ENCODE measurements around the gene ZIC5. TPM values are rescaled to one million over a fixed set of nuclear protein-coding genes. Genes with fewer than 3 reads are reported as not detected.
A peak's percentile ranks its signal among the peaks of the same experiment; 100 is the strongest.

Gene ZIC5
- total and polyA plus RNA-seq, 9 of the 15 experiments (the other 6 are each of a cell fraction or from before 2014, with no cell fraction given), result 0.57 to 2.0 (median 1.1) TPM

DNA sequence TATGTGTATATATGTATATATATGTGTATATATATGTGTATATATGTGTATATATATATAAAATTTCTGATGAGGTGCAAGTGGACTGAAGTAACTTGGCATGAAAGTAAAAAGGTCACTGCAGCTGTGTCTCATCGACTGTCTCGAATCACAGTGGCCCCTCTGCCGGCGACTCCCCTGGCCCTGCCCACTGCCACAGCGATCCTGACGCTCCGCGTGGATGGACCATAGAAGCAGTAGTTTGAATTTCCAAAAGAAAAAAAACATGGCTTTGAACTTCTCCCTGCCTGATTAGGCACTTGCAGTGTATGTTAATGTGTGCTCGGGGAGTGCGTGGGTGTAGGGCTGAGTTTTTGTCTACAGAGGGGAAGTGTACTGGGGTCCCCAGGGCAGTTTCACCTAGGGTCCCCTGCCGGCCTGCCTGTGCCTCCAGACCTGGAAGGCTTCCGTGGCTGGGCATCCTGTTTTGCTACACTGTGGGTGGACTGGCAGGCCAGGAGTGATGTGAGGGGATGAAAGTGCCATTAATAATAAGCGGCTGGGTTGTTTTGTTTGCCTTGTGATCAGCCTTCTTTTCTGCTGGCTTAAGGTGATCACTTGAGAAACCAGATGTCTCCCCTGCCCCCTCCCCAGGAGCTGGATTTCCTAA lies 10.8 kb downstream of the ZIC5 start:
- Histone ChIP-seq H3K9me3 (replicated peaks; ENCODE audit: control insufficient read depth, insufficient read depth, low read depth, low read length) (no peaks in the 10 kb centered on the region), H3K27ac (ENCODE audit: extremely low read depth, low read depth, low read length) (no peak overlapping the region), H2AFZ (ENCODE audit: low read depth, low read length) (no peak overlapping the region), H3K4me1 (replicated peaks in 1 of 2; ENCODE audit: control insufficient read depth in 2 of 2, insufficient read depth in 2 of 2, low read length in 2 of 2) (peaks cover 0 to 15% of the 10 kb centered on the region in 2 experiments; a peak in 2 of 5 replicates), H3K79me2 (ENCODE audit: control insufficient read depth, insufficient read depth, low read length) (no peaks in the 10 kb centered on the region), H3K4me2 (ENCODE audit: insufficient read depth, low read length) (no peak overlapping the region), H3K4me3 (no peak overlapping the region), H3K36me3 (ENCODE audit: control insufficient read depth, insufficient read depth, low read length) (peaks cover 6% of the 10 kb centered on the region; the same call in 1 of the 3 replicates), H3K27me3 (ENCODE audit: control insufficient read depth in 2 of 2, insufficient read depth in 2 of 2, low read length in 2 of 2) (peaks cover 16 to 29% of the 10 kb centered on the region in 2 experiments; a peak in 4 of 5 replicates), H3K9me1 (ENCODE audit: control insufficient read depth, insufficient read depth, low read length) (no peaks in the 10 kb centered on the region), H4K20me1 (replicated peaks; ENCODE audit: control insufficient read depth, insufficient read depth, low read length) (no peaks in the 10 kb centered on the region), H3K9ac (ENCODE audit: insufficient read depth in 1 of 2, low read depth in 2 of 2, low read length in 2 of 2) (no peak overlapping the region)
- peak; percentile 59; the same call in 1 of the 2 replicates for TF ChIP-seq EGR1 (conservative IDR thresholded peaks at IDR 0.05)
- TF ChIP-seq, protein P1, sequence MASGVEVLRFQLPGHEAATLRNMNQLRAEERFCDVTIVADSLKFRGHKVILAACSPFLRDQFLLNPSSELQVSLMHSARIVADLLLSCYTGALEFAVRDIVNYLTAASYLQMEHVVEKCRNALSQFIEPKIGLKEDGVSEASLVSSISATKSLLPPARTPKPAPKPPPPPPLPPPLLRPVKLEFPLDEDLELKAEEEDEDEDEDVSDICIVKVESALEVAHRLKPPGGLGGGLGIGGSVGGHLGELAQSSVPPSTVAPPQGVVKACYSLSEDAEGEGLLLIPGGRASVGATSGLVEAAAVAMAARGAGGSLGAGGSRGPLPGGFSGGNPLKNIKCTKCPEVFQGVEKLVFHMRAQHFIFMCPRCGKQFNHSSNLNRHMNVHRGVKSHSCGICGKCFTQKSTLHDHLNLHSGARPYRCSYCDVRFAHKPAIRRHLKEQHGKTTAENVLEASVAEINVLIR (CRISPR knock-in tag; IDR thresholded peaks at IDR 0.05), result no peak
- no peak for TF ChIP-seq JUN (IDR thresholded peaks at IDR 0.05; ENCODE audit: borderline replicate concordance, low read depth, low read length)
- no peak for TF ChIP-seq JUN (CRISPR knock-in tag; IDR thresholded peaks at IDR 0.05; ENCODE audit: borderline replicate concordance)
- no peak for TF ChIP-seq NBN (IDR thresholded peaks at IDR 0.05; ENCODE audit: low read depth)
- ATAC-seq (no peak), FAIRE-seq (no peak), DNase-seq (ENCODE audit: extremely low read depth in 1 of 4, low spot score in 3 of 4) (no peak)
- CTCF ChIA-PET (ENCODE audit: low intra/inter-chr PET ratio), result no interaction called here
- WGBS (ENCODE audit: insufficient coverage, low coverage, missing lambda C conversion rate), result 3% methylated on average over 5 of the region's 13 CpGs
- POLR2A ChIA-PET, result interaction anchor here (0.6 kb wide), 1 partner anchor 21 kb away, joined by 4 read pairs; the partner anchor contains the start of gene ZIC2
- BruUV-seq (replicated peaks), result no TSS peak
- intact Hi-C loops (cut with micrococcal nuclease) (no loop called here), in situ Hi-C loops (cut with MboI) (no loop called here)

Data from K562 (cell line).